GM12864 (cell line): Measurements from ENCODE around the gene HAPLN1.

Experiments used
- DNase-seq: peaks from one replicate; pipeline ENCODE4 v3.0.0-alpha.2; 2011; ENCODE audit warnings: low read depth
- H3K4me3 ChIP-seq: 2 replicates; pipeline ENCODE4 v1.5.1; 2011; ENCODE audit warnings: mild to moderate bottlenecking, low read depth, low read length, control low read depth
- TF ChIP-seq, protein P1 (sequence below): IDR thresholded peaks from 2 replicates; pipeline ENCODE4 v1.5.1; 2011; ENCODE audit warnings: low read depth, mild to moderate bottlenecking, moderate library complexity, low read length, control low read depth, inconsistent platforms; ENCODE audit errors: missing control alignments

The HAPLN1 gene

DNA sequence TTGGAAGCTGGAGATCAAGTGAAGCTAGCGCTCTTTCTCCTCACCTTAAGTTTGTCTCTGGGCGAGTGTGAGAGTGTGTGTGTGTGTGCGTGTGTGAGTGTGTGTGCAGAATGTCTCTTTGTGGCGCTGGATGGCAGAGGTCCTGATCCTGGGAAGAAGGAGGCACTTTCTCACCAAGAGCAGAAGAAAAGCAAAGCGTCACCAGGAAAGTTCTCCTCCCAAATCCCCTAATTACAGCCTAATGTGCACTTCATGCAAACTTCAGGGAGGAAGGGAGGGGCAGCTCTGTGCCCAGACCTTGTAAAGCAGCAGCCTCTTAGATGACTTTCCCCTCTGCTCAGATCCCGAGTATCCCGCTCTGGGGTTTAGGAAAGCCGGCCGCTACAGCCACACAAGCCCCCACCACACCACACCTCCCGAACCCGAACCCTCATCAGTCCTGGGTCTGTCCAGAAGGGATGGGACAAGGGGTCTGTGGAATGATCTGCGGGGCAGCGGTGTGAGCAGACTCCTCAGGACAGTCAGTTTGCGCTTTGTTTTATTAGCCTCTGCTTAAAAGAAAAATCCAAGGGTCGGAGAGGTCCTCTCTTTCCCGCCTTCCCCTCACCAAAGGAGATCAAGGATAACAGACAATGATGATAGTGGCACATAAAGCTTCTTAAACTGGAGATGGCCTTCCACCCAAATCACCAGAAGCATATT lies at the start of gene HAPLN1:
Gene HAPLN1 (minus strand): TSS at position 20 of the 702 bp plus-strand sequence. CDS start 47,332 bp downstream, outside the sequence.
- DNase-seq, result no peak
- TF ChIP-seq, protein P1, sequence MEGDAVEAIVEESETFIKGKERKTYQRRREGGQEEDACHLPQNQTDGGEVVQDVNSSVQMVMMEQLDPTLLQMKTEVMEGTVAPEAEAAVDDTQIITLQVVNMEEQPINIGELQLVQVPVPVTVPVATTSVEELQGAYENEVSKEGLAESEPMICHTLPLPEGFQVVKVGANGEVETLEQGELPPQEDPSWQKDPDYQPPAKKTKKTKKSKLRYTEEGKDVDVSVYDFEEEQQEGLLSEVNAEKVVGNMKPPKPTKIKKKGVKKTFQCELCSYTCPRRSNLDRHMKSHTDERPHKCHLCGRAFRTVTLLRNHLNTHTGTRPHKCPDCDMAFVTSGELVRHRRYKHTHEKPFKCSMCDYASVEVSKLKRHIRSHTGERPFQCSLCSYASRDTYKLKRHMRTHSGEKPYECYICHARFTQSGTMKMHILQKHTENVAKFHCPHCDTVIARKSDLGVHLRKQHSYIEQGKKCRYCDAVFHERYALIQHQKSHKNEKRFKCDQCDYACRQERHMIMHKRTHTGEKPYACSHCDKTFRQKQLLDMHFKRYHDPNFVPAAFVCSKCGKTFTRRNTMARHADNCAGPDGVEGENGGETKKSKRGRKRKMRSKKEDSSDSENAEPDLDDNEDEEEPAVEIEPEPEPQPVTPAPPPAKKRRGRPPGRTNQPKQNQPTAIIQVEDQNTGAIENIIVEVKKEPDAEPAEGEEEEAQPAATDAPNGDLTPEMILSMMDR, result no peak
- H3K4me3 ChIP-seq, result no peak within 1 kb of the TSS

GRCh38 chr5:83767409-83767992 lies 46.8 kb upstream of the HAPLN1 start:
- no peak overlapping the region for H3K4me3 ChIP-seq
- TF ChIP-seq, protein P1, result no peak
- DNase-seq, result no peak

DNA sequence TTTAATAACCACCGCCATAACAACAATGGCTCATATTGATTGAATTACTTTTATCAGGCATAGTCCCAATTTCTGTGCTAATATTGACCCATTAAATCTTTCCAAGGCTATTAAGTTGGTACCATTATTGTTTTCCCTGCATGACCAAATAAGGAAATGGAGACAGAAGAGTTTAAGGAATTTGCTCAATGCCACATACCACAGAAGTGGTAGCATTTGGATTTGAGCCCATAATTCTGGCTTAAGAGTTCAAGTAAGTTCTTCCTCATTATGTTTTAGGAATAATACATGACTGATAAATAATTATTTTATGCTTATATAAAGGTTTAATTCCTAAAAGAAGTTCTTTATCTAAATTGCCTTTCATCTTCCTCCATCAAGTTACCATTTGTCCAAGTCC lies 43.4 kb upstream of the HAPLN1 start:
- no peak for DNase-seq
- no peak overlapping the region for H3K4me3 ChIP-seq
- TF ChIP-seq, protein P1, result no peak

- no peak for DNase-seq
- no peak overlapping the region for H3K4me3 ChIP-seq
- TF ChIP-seq, protein P1, result no peak
These were observed 39.9 kb upstream of the HAPLN1 start for GRCh38 chr5:83760579-83760978.

- no peak overlapping the region for H3K4me3 ChIP-seq
- no peak for DNase-seq
- TF ChIP-seq, protein P1, result no peak
These were observed 32.0 kb upstream of the HAPLN1 start for GRCh38 chr5:83752700-83753099.

DNA sequence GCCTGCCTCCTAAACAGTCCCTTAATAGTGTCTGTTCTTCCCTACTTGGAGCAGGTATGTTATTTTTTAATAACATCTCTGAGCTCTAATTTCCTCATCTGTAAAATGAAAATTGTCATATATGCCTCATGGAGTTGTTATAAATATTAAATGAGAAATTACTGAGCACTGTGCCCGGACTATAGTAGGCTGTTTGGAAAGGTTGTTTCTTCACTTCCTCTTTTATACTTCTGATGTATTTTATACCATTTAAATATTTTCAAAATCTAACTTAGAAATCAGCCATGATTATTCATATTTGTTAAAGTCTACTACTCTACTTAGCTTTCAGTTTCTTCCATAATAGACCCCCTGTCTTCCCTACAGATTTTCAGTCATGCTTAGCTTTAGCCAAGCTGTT lies 30.5 kb upstream of the HAPLN1 start:
- TF ChIP-seq, protein P1, result no peak
- no peak for DNase-seq
- no peak overlapping the region for H3K4me3 ChIP-seq

GRCh38 chr5:83750749-83751148 lies 30.1 kb upstream of the HAPLN1 start:
- TF ChIP-seq, protein P1, result no peak
- no peak for DNase-seq
- H3K4me3 ChIP-seq, result no peak overlapping the region
